Upper lobe of left lung (tissue), 4 donors: ENCODE results near the gene SLC2A4RG.

Experiments
- CTCF ChIP-seq, 6 experiments: fragments of 450-650 bp in 4 of 6; fragments of 200-600 bp in 2 of 6; sonication (generic) in 2 of 6; IDR thresholded peaks; one replicate each; pipeline ENCODE4 v1.5.1; 2016 to 2019; ENCODE audit warnings: antibody characterized with exemption in 6 of 6
- POLR2AphosphoS5 ChIP-seq, 2 donors: sonication (generic); formaldehyde crosslinking; IDR thresholded peaks; one replicate each; pipeline ENCODE4 v1.5.1; 2017; ENCODE audit warnings: antibody characterized with exemption in 2 of 2

GRCh38 chr20:63753381-63753780, 13.8 kb downstream of the SLC2A4RG start:
- TF ChIP-seq POLR2AphosphoS5 (IDR thresholded peaks at IDR 0.05) (no peak), CTCF (IDR thresholded peaks at IDR 0.05) (no peak)
